C4-2B (cell line): ENCODE results near the gene XPNPEP2.

Experiments used
- H3K27ac ChIP-seq: fragments of 450-650 bp; 2 replicates; pipeline ENCODE4 v1.5.1; 2017
- ZFX ChIP-seq: fragments of 450-650 bp; IDR thresholded peaks from 2 replicates; pipeline ENCODE4 v1.6.1; 2017
- TF ChIP-seq, protein P1 (sequence below): fragments of 450-650 bp; conservative IDR thresholded peaks from 2 replicates; pipeline ENCODE4 v1.5.1; 2017; ENCODE audit warnings: mild to moderate bottlenecking

Gene XPNPEP2

GRCh38 chrX:129760981-129761380 is 22.2 kb downstream of the XPNPEP2 start:
- TF ChIP-seq, protein P1, sequence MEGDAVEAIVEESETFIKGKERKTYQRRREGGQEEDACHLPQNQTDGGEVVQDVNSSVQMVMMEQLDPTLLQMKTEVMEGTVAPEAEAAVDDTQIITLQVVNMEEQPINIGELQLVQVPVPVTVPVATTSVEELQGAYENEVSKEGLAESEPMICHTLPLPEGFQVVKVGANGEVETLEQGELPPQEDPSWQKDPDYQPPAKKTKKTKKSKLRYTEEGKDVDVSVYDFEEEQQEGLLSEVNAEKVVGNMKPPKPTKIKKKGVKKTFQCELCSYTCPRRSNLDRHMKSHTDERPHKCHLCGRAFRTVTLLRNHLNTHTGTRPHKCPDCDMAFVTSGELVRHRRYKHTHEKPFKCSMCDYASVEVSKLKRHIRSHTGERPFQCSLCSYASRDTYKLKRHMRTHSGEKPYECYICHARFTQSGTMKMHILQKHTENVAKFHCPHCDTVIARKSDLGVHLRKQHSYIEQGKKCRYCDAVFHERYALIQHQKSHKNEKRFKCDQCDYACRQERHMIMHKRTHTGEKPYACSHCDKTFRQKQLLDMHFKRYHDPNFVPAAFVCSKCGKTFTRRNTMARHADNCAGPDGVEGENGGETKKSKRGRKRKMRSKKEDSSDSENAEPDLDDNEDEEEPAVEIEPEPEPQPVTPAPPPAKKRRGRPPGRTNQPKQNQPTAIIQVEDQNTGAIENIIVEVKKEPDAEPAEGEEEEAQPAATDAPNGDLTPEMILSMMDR: no peak
- TF ChIP-seq ZFX: no peak

GRCh38 chrX:129761596-129761995 is 22.8 kb downstream of the XPNPEP2 start:
- TF ChIP-seq ZFX: no peak
- TF ChIP-seq, protein P1: no peak
- no peak overlapping the region for H3K27ac ChIP-seq

More at GRCh38 chrX:129760981-129761380, 22.2 kb downstream of the XPNPEP2 start:
- no peak overlapping the region for H3K27ac ChIP-seq

GRCh38 chrX:129762448-129762847 is 23.7 kb downstream of the XPNPEP2 start:
- TF ChIP-seq, protein P1: no peak
- TF ChIP-seq ZFX: no peak
- H3K27ac ChIP-seq: no peak overlapping the region

DNA sequence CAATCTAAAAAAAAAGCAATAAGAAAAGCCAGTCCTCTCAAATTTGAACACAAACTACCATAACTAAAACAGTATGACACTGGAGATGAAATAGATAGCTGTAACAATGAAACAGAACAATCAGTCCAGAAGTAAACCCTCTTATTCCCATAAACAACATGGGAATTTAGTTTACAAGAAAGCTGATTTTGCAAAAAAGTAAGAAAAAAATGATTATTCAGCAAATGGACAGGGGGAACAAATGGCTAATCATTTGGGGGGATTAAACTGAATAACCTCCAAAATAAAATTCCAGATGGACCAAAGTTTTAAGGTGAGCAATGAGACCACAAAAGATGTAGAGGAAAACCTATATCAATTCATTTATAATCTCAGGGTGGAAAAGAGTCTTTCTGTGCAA is 24.9 kb downstream of the XPNPEP2 start:
- no peak overlapping the region for H3K27ac ChIP-seq
- TF ChIP-seq ZFX: no peak
- TF ChIP-seq, protein P1: no peak

DNA sequence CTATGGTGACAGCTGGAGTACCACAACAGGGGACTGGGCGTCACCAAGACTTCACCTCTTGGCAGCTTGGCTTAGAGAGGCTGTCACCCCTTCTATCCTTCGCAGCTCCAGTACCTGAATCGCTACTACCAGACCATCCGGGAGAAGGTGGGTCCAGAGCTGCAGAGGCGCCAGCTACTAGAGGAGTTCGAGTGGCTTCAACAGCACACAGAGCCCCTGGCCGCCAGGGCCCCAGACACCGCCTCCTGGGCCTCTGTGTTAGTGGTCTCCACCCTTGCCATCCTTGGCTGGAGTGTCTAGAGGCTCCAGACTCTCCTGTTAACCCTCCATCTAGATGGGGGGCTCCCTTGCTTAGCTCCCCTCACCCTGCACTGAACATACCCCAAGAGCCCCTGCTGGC is 29.4 kb downstream of the XPNPEP2 start:
- H3K27ac ChIP-seq: no peak overlapping the region
- TF ChIP-seq, protein P1: no peak
- TF ChIP-seq ZFX: no peak

DNA sequence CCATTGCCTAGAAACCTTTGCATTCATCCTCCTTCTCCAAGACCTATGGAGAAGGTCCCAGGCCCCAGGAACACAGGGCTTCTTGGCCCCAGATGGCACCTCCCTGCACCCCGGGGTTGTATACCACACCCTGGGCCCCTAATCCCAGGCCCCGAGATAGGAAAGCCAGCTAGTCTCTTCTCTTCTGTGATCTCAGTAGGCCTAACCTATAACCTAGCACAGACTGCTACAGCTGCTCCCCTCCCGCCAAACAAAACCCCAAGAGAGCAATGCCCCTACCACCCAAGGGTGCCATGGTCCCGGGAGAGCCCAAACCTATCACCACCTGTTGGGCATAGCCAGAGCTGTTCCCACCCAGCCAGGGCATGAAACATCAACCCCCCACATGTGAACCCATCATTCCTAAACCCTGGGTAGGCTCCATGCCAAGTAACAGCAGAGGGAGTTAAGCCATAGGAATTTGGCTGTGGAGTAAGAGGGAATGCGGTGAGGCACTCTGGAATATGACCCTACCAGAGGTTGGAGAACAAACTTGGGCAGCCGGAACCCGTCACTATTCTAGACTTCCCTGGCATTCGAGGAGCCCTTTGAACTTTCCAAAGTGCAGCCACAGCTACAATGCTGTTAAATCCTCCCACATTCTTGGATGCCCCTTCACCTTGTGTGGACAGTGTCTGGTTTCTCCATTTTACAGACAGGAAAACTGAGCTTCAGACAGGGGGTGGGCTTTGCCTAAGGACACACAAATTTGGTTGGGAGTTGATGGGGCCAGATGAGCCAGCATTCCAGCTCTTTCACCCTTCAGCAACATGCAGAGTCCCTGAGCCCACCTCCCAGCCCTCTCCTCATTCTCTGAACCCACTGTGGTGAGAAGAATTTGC is 30.0 kb downstream of the XPNPEP2 start:
- no peak overlapping the region for H3K27ac ChIP-seq
- TF ChIP-seq, protein P1: no peak
- no peak for TF ChIP-seq ZFX

DNA sequence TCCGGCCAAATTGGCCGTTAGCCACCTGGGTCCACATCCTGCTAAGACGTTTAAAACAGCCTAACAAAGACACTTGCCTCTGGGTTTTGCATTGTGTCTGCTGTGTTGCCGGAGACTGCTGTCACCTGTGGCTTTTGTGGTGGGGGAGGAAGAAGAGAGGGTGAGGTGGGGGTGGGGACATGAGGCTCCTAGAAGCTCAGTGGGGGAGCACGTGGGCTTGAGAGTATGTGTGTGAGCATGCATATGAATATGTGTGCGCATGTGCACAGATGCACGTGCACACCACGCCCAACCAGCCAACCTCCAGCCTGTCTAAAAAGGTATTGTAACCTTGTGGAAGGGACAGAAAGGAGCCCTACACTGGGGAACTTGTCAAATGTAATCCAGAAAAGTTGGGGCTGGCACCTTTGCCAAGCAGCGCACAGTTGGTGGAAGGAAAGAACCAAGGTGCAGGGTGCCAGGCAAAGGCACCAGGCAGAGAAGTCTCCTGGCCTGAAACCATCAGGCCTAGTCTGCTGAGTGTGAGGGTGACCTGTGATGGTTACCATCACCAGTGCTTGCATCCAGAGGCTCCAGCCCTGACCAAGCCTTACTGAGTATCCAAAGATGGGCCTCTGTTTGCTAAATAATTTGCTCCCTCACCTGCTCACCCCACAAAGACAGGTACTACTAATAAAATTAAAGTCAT is 30.8 kb downstream of the XPNPEP2 start:
- TF ChIP-seq, protein P1: no peak
- no peak for TF ChIP-seq ZFX
- no peak overlapping the region for H3K27ac ChIP-seq
